ENCODE measurements around the gene BTG4. TPM values are rescaled to one million over a fixed set of nuclear protein-coding genes. Genes with fewer than 3 reads are reported as not detected.

The BTG4 gene
- total and polyA plus RNA-seq, 2 donors (not counting 3 experiments of a cell fraction or from before 2014, with no cell fraction given) = not detected

DNA sequence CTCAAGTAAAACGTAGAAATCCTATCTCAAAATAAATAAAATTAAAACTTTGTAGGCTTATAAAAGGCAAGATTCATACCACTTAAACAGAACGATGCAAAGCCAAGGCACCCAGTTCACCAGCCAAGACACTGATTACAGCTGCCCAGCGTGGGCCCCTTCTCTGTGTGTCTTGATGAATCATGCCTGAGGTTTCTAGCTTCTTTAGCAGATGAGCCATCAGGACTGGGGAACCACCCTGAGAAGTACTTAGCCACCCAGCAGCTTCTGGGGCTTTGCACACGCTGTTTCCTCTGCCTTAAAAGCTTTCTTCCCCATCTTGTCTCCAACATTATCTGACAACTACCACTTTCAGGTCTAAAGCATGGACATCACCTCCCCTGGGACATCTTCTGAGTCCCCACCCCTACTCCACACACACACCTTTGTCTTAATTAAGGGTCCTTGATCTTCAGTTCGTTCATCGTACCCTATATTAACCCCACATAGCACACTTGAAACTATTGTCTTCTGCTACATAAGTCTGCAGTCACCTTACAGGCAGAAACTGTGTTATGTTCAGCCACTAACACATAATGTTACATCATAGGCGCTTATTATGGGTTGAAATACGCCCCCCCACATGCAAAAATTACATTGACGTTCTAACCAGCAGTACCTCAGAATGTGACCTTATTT, 19.6 kb upstream of the BTG4 start:
- Histone ChIP-seq H3K36me3 (ENCODE audit: control insufficient read depth in 2 of 2, extremely low read depth in 1 of 2, insufficient read depth in 2 of 2, low read length in 2 of 2) (no peaks in the 10 kb centered on the region), H3K9ac (replicated peaks; ENCODE audit: extremely low read depth, insufficient read depth, low read length) (no peak overlapping the region), H3K79me2 (ENCODE audit: control insufficient read depth, insufficient read depth, low read length) (no peaks in the 10 kb centered on the region), H3K9me3 (replicated peaks; ENCODE audit: control insufficient read depth, insufficient read depth, low read length) (no peaks in the 10 kb centered on the region), H3K4me3 (replicated peaks in 1 of 3; ENCODE audit: insufficient read depth in 1 of 3, low read depth in 1 of 3, low read length in 3 of 3) (no peak overlapping the region), H3K9me1 (replicated peaks; ENCODE audit: control insufficient read depth, extremely low read depth, insufficient read depth, low read length) (no peaks in the 10 kb centered on the region), H2AFZ (ENCODE audit: low read depth, low read length) (no peak overlapping the region), H3K27ac (ENCODE audit: insufficient read depth, low read depth, low read length) (no peak overlapping the region), H3K4me1 (ENCODE audit: control insufficient read depth, extremely low read depth, insufficient read depth, low read length) (no peaks in the 10 kb centered on the region), H3K27me3 (ENCODE audit: control insufficient read depth in 2 of 2, insufficient read depth in 2 of 2, low read length in 2 of 2) (peaks cover 6 to 27% of the 10 kb centered on the region in 2 experiments), H3K4me2 (ENCODE audit: insufficient read depth, low read length) (no peak overlapping the region), H4K20me1 (replicated peaks; ENCODE audit: control insufficient read depth, extremely low read depth, insufficient read depth, low read length) (no peaks in the 10 kb centered on the region)
- POLR2A ChIA-PET = no interaction called here
- no TSS peak for BruUV-seq (replicated peaks)
- intact Hi-C loops (cut with micrococcal nuclease) = no loop called here
- CTCF ChIA-PET = interaction anchor here (1.2 kb wide), 1 partner anchor 340 kb away, joined by 3 read pairs; the partner anchor contains the start of gene ALG9
- dilution Hi-C loops (cut with MboI; ENCODE audit: extremely low pct_ligation_motif_present, low sequenced_read_pairs) = no loop called here
- TF ChIP-seq POLR2AphosphoS5 (IDR thresholded peaks at IDR 0.05; ENCODE audit: insufficient read depth, low read depth, low read length) (no peak), EZH2 (IDR thresholded peaks at IDR 0.05; ENCODE audit: borderline replicate concordance, low read depth, low read length, severe bottlenecking) (no peak), FOS (IDR thresholded peaks at IDR 0.05; ENCODE audit: borderline replicate concordance, insufficient read depth, low read length) (no peak), GATA2 (IDR thresholded peaks at IDR 0.05; ENCODE audit: insufficient read depth, insufficient read length, low read depth, low read length) (no peak), MYC (IDR thresholded peaks at IDR 0.05; ENCODE audit: low read depth, low read length) (no peak), POLR2A (IDR thresholded peaks at IDR 0.05; ENCODE audit: low read depth, low read length) (no peak), JUN (IDR thresholded peaks at IDR 0.05; ENCODE audit: borderline replicate concordance, insufficient read depth, insufficient read length, low read depth) (no peak)
- TF ChIP-seq, protein P1, sequence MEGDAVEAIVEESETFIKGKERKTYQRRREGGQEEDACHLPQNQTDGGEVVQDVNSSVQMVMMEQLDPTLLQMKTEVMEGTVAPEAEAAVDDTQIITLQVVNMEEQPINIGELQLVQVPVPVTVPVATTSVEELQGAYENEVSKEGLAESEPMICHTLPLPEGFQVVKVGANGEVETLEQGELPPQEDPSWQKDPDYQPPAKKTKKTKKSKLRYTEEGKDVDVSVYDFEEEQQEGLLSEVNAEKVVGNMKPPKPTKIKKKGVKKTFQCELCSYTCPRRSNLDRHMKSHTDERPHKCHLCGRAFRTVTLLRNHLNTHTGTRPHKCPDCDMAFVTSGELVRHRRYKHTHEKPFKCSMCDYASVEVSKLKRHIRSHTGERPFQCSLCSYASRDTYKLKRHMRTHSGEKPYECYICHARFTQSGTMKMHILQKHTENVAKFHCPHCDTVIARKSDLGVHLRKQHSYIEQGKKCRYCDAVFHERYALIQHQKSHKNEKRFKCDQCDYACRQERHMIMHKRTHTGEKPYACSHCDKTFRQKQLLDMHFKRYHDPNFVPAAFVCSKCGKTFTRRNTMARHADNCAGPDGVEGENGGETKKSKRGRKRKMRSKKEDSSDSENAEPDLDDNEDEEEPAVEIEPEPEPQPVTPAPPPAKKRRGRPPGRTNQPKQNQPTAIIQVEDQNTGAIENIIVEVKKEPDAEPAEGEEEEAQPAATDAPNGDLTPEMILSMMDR (IDR thresholded peaks at IDR 0.05; ENCODE audit: extremely low read depth in 1 of 2, insufficient read depth in 1 of 2, low read depth in 1 of 2, low read length in 2 of 2) = no peak
- TF ChIP-seq, protein P2, sequence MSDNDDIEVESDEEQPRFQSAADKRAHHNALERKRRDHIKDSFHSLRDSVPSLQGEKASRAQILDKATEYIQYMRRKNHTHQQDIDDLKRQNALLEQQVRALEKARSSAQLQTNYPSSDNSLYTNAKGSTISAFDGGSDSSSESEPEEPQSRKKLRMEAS (IDR thresholded peaks at IDR 0.05; ENCODE audit: insufficient read depth, insufficient read length) = no peak
- DNase-seq (ENCODE audit: low read depth, low spot score) (no peak), FAIRE-seq (no peak)
